Small intestine (tissue), 7 donors: ENCODE data around the gene SCAMP3. TPM values are rescaled to one million over a fixed set of nuclear protein-coding genes. Genes with fewer than 3 reads are reported as not detected.
A peak's percentile ranks its signal among the peaks of the same experiment; 100 is the strongest.
"Not testable (repeated sequence)": the region's sequence is repeated elsewhere in the genome, so short reads cannot be mapped to it uniquely, and the experiment has no call there.

Source experiments
- DNase-seq, 2 donors: peaks; one replicate each; pipeline versions ENCODE4 v3.0.0 to v3.0.0-alpha.2; 2013
- FAIRE-seq: peaks from 2 replicates; lab custom pipeline; 2012; peaks lifted over from hg19 to GRCh38; lab: Jason Lieb, UNC
- H3K27ac ChIP-seq, 3 donors: one replicate each; pipeline ENCODE4 v1.5.1; 2013; ENCODE audit warnings: low read length in 2 of 3, mild to moderate bottlenecking in 2 of 3, control low read depth in 1 of 3, inconsistent platforms in 1 of 3, low read depth in 1 of 3, moderate library complexity in 1 of 3
- H3K27me3 ChIP-seq, 3 donors: one replicate each; pipeline ENCODE4 v1.6.1; 2013; ENCODE audit warnings: low read length in 3 of 3, inconsistent platforms in 1 of 3; ENCODE audit not compliant: control insufficient read depth in 3 of 3, insufficient read depth in 3 of 3
- H3K36me3 ChIP-seq, 3 donors: one replicate each; pipeline ENCODE4 v1.6.1; 2013; ENCODE audit warnings: low read length in 3 of 3, inconsistent platforms in 1 of 3, low read depth in 1 of 3, mild to moderate bottlenecking in 1 of 3, moderate library complexity in 1 of 3; ENCODE audit not compliant: control insufficient read depth in 3 of 3, insufficient read depth in 2 of 3
- H3K4me1 ChIP-seq, 3 donors: one replicate each; pipeline ENCODE4 v1.6.1; 2013; ENCODE audit warnings: low read length in 2 of 3, inconsistent platforms in 1 of 3, low read depth in 1 of 3, mild to moderate bottlenecking in 1 of 3, moderate library complexity in 1 of 3; ENCODE audit not compliant: control insufficient read depth in 3 of 3, insufficient read depth in 2 of 3
- H3K4me3 ChIP-seq, 3 donors: one replicate each; pipeline ENCODE4 v1.5.1; 2013; ENCODE audit warnings: low read length in 3 of 3, control low read depth in 1 of 3, inconsistent platforms in 1 of 3, low read depth in 1 of 3, mild to moderate bottlenecking in 1 of 3, moderate library complexity in 1 of 3
- H3K9me3 ChIP-seq, 2 donors: one replicate each; pipeline ENCODE4 v1.6.1; 2013; ENCODE audit warnings: low read depth in 1 of 2, low read length in 1 of 2; ENCODE audit not compliant: control insufficient read depth in 2 of 2, insufficient read depth in 1 of 2
- WGBS, 3 donors: extraction: QIAGEN DNeasy Blood & Tissue Kit; methylation state at CpG; one replicate each; pipeline ENCODE4 v1.1.7; 2013; 5-methylcytosine and 5-hydroxymethylcytosine counted together
- polyA plus RNA-seq, 4 donors: library from polyadenylated mRNA; stranded (reverse) in 3 of 4; unstranded in 1 of 4; fragments of 200-250 nt in 3 of 4; fragments of 120-200 nt in 1 of 4; gene quantifications; one replicate each; pipeline versions ENCODE4 v1.2.1 to v1.2.3, GENCODE V29; 2013
- donor health status: healthy with polysubstance abuse.
- donor health status: control.
- donor health status: control.
- donor health status: Bipolar disorder and iron deficiency.
- donor health status: healthy.

Gene SCAMP3
- polyA plus RNA-seq, 4 donors, result 32.7 to 61.8 (median 53.8) TPM

DNA sequence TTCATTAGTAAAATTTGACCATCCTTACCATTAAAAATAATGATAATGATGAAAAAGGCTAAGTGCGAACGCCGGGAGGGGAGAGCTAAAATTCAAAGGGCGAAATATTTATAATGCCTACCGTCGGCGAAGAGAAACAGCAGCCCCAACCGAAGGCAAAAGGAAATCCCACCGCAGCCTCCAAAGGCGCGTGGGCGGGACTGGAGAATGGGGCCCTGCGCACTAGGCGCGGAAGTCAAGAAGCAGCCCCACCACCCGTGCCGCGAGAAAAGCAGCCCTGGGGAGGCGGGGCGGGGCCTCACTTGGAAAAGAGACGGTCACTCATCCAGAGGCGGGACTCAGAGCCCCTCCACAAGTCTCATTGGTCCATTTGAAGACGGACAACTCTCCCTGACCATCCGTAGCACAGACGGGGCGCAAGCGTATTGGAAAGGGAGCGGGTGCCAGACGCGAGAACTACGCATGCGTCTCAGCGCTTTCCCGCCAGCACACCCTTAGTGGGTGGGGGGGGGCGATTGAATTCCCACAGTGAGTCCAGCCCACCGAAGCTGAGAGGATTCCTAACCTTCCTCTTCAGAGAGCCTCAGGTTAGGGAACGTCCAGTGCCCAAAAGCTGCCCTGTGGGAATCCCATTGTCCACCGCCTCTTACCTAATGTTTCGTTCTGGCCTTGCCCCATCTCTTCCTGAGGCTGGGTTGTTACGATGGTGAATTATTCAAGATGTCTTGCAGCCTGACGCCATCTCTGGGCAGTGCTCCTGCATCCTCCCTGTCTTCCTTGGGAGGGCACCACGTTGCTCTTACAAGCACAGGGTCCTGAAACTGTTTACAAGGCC, 34.7 kb downstream of the SCAMP3 start:
- DNase-seq (peak; percentile 98 to 100), FAIRE-seq (no peak)
- Histone ChIP-seq H3K36me3 (no peaks in the 10 kb centered on the region), H3K4me3 (peak overlapping the region; percentile 17 to 61 (median 56)), H3K27ac (peak overlapping the region; percentile 70 to 90 (median 79)), H3K27me3 (no peaks in the 10 kb centered on the region), H3K9me3 (no peaks in the 10 kb centered on the region), H3K4me1 (peaks cover 0 to 15% (median 0%) of the 10 kb centered on the region in 3 donors)
- WGBS, 3 donors, result 1 to 3% (median 2%) methylated on average over 41 to 42 of the region's 42 CpGs

- 0 to 1% (median 0%) methylated on average over 19 of the region's 19 CpGs for WGBS, 3 donors
- H3K4me3 ChIP-seq, result peak overlapping the region; percentile 17 to 61 (median 56)
- FAIRE-seq, result no peak
Observed at GRCh38 chr1:155226910-155227260, 35.3 kb downstream of the SCAMP3 start.

GRCh38 chr1:155226188-155226909, 35.8 kb downstream of the SCAMP3 start:
- Histone ChIP-seq H3K36me3 (no peaks in the 10 kb centered on the region), H3K27me3 (no peaks in the 10 kb centered on the region), H3K4me3 (peak overlapping the region; percentile 17 to 61 (median 56)), H3K9me3 (no peaks in the 10 kb centered on the region), H3K4me1 (peaks cover 0 to 15% (median 0%) of the 10 kb centered on the region in 3 donors), H3K27ac (peak overlapping the region in 2 of 3 donors; percentile 79 to 90)
- WGBS, 3 donors, result 0 to 1% (median 0%) methylated on average over 7 of the region's 7 CpGs
- DNase-seq (peak in 1 of 2 donors; percentile 76), FAIRE-seq (no peak)

More at GRCh38 chr1:155226910-155227260, 35.3 kb downstream of the SCAMP3 start:
- peak overlapping the region; percentile 70 to 90 (median 79) for H3K27ac ChIP-seq
- peak; percentile 75 to 83 for DNase-seq
- H3K27me3 ChIP-seq, result no peaks in the 10 kb centered on the region
- H3K36me3 ChIP-seq, result no peaks in the 10 kb centered on the region
- no peaks in the 10 kb centered on the region for H3K9me3 ChIP-seq
- peaks cover 0 to 15% (median 0%) of the 10 kb centered on the region in 3 donors for H3K4me1 ChIP-seq

DNA sequence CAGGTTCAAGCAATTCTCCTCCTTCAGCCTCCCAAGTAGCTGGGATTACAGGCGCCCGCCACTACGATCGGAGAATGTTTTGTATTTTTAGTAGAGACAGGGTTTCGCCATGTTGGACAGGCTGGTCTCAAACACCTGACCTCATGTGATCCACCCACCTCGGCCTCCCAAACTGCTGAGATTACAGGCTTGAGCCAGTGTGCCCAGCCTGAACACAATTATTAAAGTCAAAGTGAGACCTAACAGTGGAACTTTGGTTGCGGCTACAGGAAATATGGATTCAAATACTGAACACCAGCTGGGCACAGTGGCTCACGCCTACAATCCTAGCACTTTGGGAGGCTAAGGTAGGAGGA, 36.8 kb downstream of the SCAMP3 start:
- DNase-seq, H3K27ac ChIP-seq, H3K27me3 ChIP-seq, H3K4me3 ChIP-seq, FAIRE-seq, H3K36me3 ChIP-seq, H3K9me3 ChIP-seq: not testable (repeated sequence)
- 93 to 96% (median 95%) methylated on average over 8 of the region's 8 CpGs for WGBS, 3 donors
- H3K4me1 ChIP-seq, result peaks cover 0 to 15% (median 0%) of the 10 kb centered on the region in 3 donors

- Histone ChIP-seq H3K36me3 (no peaks in the 10 kb centered on the region), H3K27me3 (no peaks in the 10 kb centered on the region), H3K4me3 (no peak overlapping the region), H3K27ac (no peak overlapping the region), H3K4me1 (peaks cover 0 to 20% (median 0%) of the 10 kb centered on the region in 3 donors), H3K9me3 (no peaks in the 10 kb centered on the region)
- DNase-seq, result no peak
- WGBS, 3 donors, result 77 to 92% (median 86%) methylated on average over 7 of the region's 7 CpGs
- no peak for FAIRE-seq
Observed at GRCh38 chr1:155223047-155223446, 39.1 kb downstream of the SCAMP3 start.

DNA sequence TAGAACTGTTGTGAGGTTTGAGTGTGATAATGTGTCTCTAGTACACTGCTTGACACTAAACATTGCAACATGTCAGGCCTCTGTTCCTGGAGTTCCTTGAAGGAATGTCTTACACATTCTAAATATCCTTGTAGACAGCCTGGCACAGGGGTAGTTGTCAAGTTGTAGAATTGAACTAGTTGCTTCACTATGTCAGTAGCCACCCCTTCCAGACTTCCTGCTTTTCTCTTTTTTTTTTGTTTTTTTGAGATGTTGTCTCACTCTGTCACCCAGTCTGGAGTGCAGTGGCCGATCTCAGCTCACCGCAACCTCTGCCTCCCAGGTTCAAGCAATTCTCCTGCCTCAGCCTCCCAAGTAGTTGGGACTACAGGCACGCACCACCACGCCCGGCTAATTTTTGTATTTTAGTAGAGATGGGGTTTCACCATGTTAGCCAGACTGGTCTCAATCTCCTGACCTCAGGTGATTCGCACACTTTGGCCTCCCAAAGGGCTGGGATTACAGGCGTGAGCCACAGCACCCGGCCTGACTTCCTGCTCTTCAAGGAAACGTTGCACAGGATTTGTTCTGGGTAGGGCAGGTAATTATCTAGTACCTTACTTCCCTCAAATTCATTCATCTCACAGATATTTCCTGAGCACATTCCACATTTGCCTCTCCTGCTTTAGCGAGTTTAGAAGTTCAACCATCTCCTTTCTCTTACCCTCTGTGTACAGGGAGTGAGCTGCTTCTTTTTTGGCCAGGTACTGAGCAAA, 41.8 kb downstream of the SCAMP3 start:
- WGBS, 3 donors, result 61 to 72% (median 72%) methylated on average over 10 of the region's 10 CpGs
- not testable (repeated sequence) for H3K4me3 ChIP-seq, FAIRE-seq, H3K27me3 ChIP-seq, H3K9me3 ChIP-seq
- Histone ChIP-seq H3K4me1 (peaks cover 0 to 10% (median 0%) of the 10 kb centered on the region in 3 donors), H3K36me3 (peaks cover 0 to 13% (median 0%) of the 10 kb centered on the region in 3 donors), H3K27ac (peak overlapping the region in 2 of 3 donors; percentile 37 to 51)
- peak in 1 of 2 donors; percentile 77 for DNase-seq

DNA sequence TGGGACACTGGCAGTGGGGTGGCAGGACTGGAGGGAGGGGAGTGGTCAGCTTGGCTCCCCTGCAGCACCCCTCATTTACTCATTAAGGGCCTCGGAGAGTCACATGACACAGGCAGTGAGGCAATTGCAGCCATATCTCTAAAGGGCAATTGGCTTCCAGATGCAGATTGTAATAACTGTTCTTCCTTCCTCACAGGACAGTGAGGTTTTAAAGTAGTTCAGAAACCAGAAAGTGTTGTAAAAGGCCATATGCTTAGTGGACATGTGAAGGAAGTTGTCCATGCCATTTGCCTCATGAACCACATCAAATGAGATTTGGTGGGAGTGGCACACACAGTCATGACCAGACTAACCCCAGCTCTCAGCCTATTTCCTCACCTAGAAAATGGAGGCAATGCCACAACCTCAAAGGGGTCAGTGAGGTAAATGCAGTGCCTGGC, 42.5 kb downstream of the SCAMP3 start:
- FAIRE-seq, result no peak
- peak overlapping the region in 2 of 3 donors; percentile 51 to 71 for H3K27ac ChIP-seq

More for the DNA sequence above, 42.5 kb downstream of the SCAMP3 start:
- WGBS, 3 donors, result 5 to 20% (median 15%) methylated on average over 1 of the region's 1 CpG
- peaks cover 0 to 7% (median 0%) of the 10 kb centered on the region in 3 donors for H3K4me1 ChIP-seq
- H3K9me3 ChIP-seq, result no peaks in the 10 kb centered on the region
- H3K36me3 ChIP-seq, result peaks cover 0 to 21% (median 0%) of the 10 kb centered on the region in 3 donors
- H3K4me3 ChIP-seq, result peak overlapping the region in 1 of 3 donors; percentile 43
- peak; percentile 38 to 87 for DNase-seq
- no peaks in the 10 kb centered on the region for H3K27me3 ChIP-seq
